IPS-15b (cell line): ENCODE results near the gene ITPKB.

Source experiments
- H3K27me3 ChIP-seq: one replicate; pipeline ENCODE4 v1.6.1; 2013; ENCODE audit warnings: low read length; ENCODE audit not compliant: control insufficient read depth, insufficient read depth
- H3K36me3 ChIP-seq: one replicate; pipeline ENCODE4 v1.6.1; 2013; ENCODE audit warnings: low read length; ENCODE audit not compliant: control insufficient read depth, insufficient read depth
- H3K4me1 ChIP-seq: one replicate; pipeline ENCODE4 v1.6.1; 2013; ENCODE audit warnings: mild to moderate bottlenecking, low read length; ENCODE audit not compliant: control insufficient read depth, insufficient read depth
- H3K4me3 ChIP-seq: one replicate; pipeline ENCODE4 v1.5.1; 2013; ENCODE audit warnings: low read depth, low read length
- H3K9ac ChIP-seq: one replicate; pipeline ENCODE4 v1.6.1; 2013; ENCODE audit warnings: low read depth, mild to moderate bottlenecking, low read length
- H3K9me3 ChIP-seq: one replicate; pipeline ENCODE4 v1.6.1; 2013; ENCODE audit warnings: mild to moderate bottlenecking, low read length; ENCODE audit not compliant: control insufficient read depth, insufficient read depth

ITPKB gene

GRCh38 chr1:226656201-226656600, 82.9 kb downstream of the ITPKB start:
- no peaks in the 10 kb centered on the region for H3K36me3 ChIP-seq
- H3K27me3 ChIP-seq: no peaks in the 10 kb centered on the region
- no peak overlapping the region for H3K9ac ChIP-seq
- no peaks in the 10 kb centered on the region for H3K4me1 ChIP-seq
- H3K4me3 ChIP-seq: no peak overlapping the region
- H3K9me3 ChIP-seq: no peaks in the 10 kb centered on the region

GRCh38 chr1:226655251-226656163, 83.6 kb downstream of the ITPKB start:
- H3K9me3 ChIP-seq: no peaks in the 10 kb centered on the region
- H3K27me3 ChIP-seq: no peaks in the 10 kb centered on the region
- no peak overlapping the region for H3K9ac ChIP-seq
- no peak overlapping the region for H3K4me3 ChIP-seq
- H3K4me1 ChIP-seq: no peaks in the 10 kb centered on the region
- no peaks in the 10 kb centered on the region for H3K36me3 ChIP-seq

- H3K9ac ChIP-seq: no peak overlapping the region
- no peaks in the 10 kb centered on the region for H3K4me1 ChIP-seq
- H3K4me3 ChIP-seq: no peak overlapping the region
- no peaks in the 10 kb centered on the region for H3K36me3 ChIP-seq
- H3K9me3 ChIP-seq: no peaks in the 10 kb centered on the region
- H3K27me3 ChIP-seq: no peaks in the 10 kb centered on the region
These were observed 84.4 kb downstream of the ITPKB start for GRCh38 chr1:226654668-226655055.

- H3K9me3 ChIP-seq: no peaks in the 10 kb centered on the region
- H3K27me3 ChIP-seq: no peaks in the 10 kb centered on the region
- H3K9ac ChIP-seq: no peak overlapping the region
- no peaks in the 10 kb centered on the region for H3K36me3 ChIP-seq
- no peaks in the 10 kb centered on the region for H3K4me1 ChIP-seq
- H3K4me3 ChIP-seq: no peak overlapping the region
These were observed 84.9 kb downstream of the ITPKB start for GRCh38 chr1:226654046-226654667.

GRCh38 chr1:226653311-226653921, 85.7 kb downstream of the ITPKB start:
- H3K4me1 ChIP-seq: no peaks in the 10 kb centered on the region
- no peaks in the 10 kb centered on the region for H3K9me3 ChIP-seq
- no peaks in the 10 kb centered on the region for H3K36me3 ChIP-seq
- H3K4me3 ChIP-seq: no peak overlapping the region
- H3K9ac ChIP-seq: no peak overlapping the region
- no peaks in the 10 kb centered on the region for H3K27me3 ChIP-seq

GRCh38 chr1:226652613-226653012, 86.5 kb downstream of the ITPKB start:
- H3K4me1 ChIP-seq: no peaks in the 10 kb centered on the region
- H3K36me3 ChIP-seq: no peaks in the 10 kb centered on the region
- H3K4me3 ChIP-seq: no peak overlapping the region
- no peaks in the 10 kb centered on the region for H3K27me3 ChIP-seq
- H3K9me3 ChIP-seq: no peaks in the 10 kb centered on the region
- H3K9ac ChIP-seq: no peak overlapping the region

GRCh38 chr1:226651732-226652105, 87.4 kb downstream of the ITPKB start:
- no peaks in the 10 kb centered on the region for H3K4me1 ChIP-seq
- H3K9ac ChIP-seq: no peak overlapping the region
- H3K9me3 ChIP-seq: no peaks in the 10 kb centered on the region
- no peaks in the 10 kb centered on the region for H3K36me3 ChIP-seq
- no peak overlapping the region for H3K4me3 ChIP-seq
- H3K27me3 ChIP-seq: no peaks in the 10 kb centered on the region

- H3K4me1 ChIP-seq: no peaks in the 10 kb centered on the region
- no peak overlapping the region for H3K4me3 ChIP-seq
- no peaks in the 10 kb centered on the region for H3K36me3 ChIP-seq
- H3K9ac ChIP-seq: no peak overlapping the region
- no peaks in the 10 kb centered on the region for H3K27me3 ChIP-seq
- no peaks in the 10 kb centered on the region for H3K9me3 ChIP-seq
These were observed 87.9 kb downstream of the ITPKB start for GRCh38 chr1:226651041-226651731.

GRCh38 chr1:226650236-226650841, 88.7 kb downstream of the ITPKB start:
- no peaks in the 10 kb centered on the region for H3K27me3 ChIP-seq
- no peak overlapping the region for H3K9ac ChIP-seq

GRCh38 chr1:226649780-226650179, 89.3 kb downstream of the ITPKB start:
- Histone ChIP-seq H3K36me3 (no peaks in the 10 kb centered on the region), H3K27me3 (no peaks in the 10 kb centered on the region), H3K4me1 (no peaks in the 10 kb centered on the region), H3K9me3 (no peaks in the 10 kb centered on the region), H3K4me3 (no peak overlapping the region), H3K9ac (no peak overlapping the region)

More at GRCh38 chr1:226650236-226650841, 88.7 kb downstream of the ITPKB start:
- Histone ChIP-seq H3K9me3 (no peaks in the 10 kb centered on the region), H3K4me3 (no peak overlapping the region), H3K36me3 (no peaks in the 10 kb centered on the region), H3K4me1 (no peaks in the 10 kb centered on the region)

GRCh38 chr1:226649244-226649643, 89.8 kb downstream of the ITPKB start:
- Histone ChIP-seq H3K4me3 (no peak overlapping the region), H3K36me3 (no peaks in the 10 kb centered on the region), H3K27me3 (no peaks in the 10 kb centered on the region), H3K9me3 (no peaks in the 10 kb centered on the region), H3K9ac (no peak overlapping the region), H3K4me1 (no peaks in the 10 kb centered on the region)
